Osteocyte (in vitro differentiated cells): Measurements from ENCODE around the gene DHX8. TPM values are rescaled to one million over a fixed set of nuclear protein-coding genes. Genes with fewer than 3 reads are reported as not detected.

Experiments used
- DNase-seq: peaks from one replicate; pipeline ENCODE4 v3.0.0; 2021; ENCODE audit warnings: mixed read lengths; ENCODE audit not compliant: unreplicated experiment; ENCODE audit errors: extremely low spot score
- H3K27ac Mint-ChIP-seq: one replicate; pipeline ENCODE4 v1.8.0; 2021; ENCODE audit warnings: mild to moderate bottlenecking, mixed read lengths; ENCODE audit not compliant: unreplicated experiment
- H3K27me3 Mint-ChIP-seq: one replicate; pipeline ENCODE4 v1.8.0; 2021; ENCODE audit warnings: mixed read lengths; ENCODE audit not compliant: unreplicated experiment
- H3K36me3 Mint-ChIP-seq: one replicate; pipeline ENCODE4 v1.8.0; 2021; ENCODE audit warnings: mixed read lengths; ENCODE audit not compliant: unreplicated experiment
- H3K4me1 Mint-ChIP-seq: one replicate; pipeline ENCODE4 v1.8.0; 2021; ENCODE audit warnings: mixed read lengths; ENCODE audit not compliant: unreplicated experiment
- H3K4me3 Mint-ChIP-seq: one replicate; pipeline ENCODE4 v1.8.0; 2021; ENCODE audit warnings: mild to moderate bottlenecking, moderate library complexity, mixed read lengths; ENCODE audit not compliant: unreplicated experiment
- H3K9me3 Mint-ChIP-seq: one replicate; pipeline ENCODE4 v1.8.0; 2021; ENCODE audit warnings: mixed read lengths; ENCODE audit not compliant: unreplicated experiment
- total RNA-seq: library from RNA; stranded (reverse); gene quantifications from 2 replicates; pipeline ENCODE4 v1.2.1, GENCODE V29; 2021
- TF ChIP-seq, protein P1 (sequence below): fragments of 200-600 bp; sonication (generic); IDR thresholded peaks from 2 replicates; pipeline ENCODE4 v1.5.0; 2021; ENCODE audit warnings: antibody characterized with exemption, mild to moderate bottlenecking, moderate library complexity

The DHX8 gene
- total RNA-seq, 1 donor from 2014 or later = 70.7 TPM

DNA sequence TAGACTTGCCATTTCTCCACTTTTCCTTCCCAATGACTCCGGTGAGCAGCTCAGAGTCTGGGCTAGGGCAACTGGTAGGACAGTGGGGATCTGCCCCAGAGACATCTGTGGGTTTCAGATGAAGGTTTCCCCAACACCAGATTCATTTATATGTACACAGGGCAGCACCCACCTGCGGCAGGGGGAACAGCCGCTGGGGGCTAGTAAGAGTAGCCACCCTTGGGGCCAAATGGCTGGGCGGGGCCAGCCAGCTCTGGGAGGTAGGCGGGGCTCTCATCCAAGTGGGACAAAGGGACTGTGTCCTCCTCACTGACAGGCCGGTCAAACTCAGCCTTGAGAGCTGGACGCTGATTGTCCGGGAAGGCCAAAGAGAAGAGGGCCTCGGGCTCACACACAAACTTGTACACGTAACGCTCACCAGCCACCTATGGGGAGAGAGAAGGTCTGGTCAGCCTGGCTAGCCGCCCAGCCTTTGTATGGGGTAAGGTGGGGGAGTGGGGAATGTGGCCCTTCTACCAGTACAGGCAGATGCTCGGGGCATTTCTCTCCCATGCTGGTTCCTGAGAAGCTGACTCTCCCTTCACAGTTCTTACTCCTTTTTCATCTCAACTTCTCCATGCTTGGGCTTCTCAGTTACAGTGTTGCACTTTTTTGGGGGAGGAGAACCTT, 44.7 kb downstream of the DHX8 start:
- Mint-ChIP-seq H3K36me3 (peaks cover 16% of the 10 kb centered on the region), H3K27me3 (no peaks in the 10 kb centered on the region), H3K9me3 (no peaks in the 10 kb centered on the region), H3K27ac (peak overlapping the region; percentile 57), H3K4me3 (no peak overlapping the region), H3K4me1 (peaks cover 56% of the 10 kb centered on the region)
- no peak for DNase-seq
- TF ChIP-seq, protein P1, sequence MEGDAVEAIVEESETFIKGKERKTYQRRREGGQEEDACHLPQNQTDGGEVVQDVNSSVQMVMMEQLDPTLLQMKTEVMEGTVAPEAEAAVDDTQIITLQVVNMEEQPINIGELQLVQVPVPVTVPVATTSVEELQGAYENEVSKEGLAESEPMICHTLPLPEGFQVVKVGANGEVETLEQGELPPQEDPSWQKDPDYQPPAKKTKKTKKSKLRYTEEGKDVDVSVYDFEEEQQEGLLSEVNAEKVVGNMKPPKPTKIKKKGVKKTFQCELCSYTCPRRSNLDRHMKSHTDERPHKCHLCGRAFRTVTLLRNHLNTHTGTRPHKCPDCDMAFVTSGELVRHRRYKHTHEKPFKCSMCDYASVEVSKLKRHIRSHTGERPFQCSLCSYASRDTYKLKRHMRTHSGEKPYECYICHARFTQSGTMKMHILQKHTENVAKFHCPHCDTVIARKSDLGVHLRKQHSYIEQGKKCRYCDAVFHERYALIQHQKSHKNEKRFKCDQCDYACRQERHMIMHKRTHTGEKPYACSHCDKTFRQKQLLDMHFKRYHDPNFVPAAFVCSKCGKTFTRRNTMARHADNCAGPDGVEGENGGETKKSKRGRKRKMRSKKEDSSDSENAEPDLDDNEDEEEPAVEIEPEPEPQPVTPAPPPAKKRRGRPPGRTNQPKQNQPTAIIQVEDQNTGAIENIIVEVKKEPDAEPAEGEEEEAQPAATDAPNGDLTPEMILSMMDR = no peak

DNA sequence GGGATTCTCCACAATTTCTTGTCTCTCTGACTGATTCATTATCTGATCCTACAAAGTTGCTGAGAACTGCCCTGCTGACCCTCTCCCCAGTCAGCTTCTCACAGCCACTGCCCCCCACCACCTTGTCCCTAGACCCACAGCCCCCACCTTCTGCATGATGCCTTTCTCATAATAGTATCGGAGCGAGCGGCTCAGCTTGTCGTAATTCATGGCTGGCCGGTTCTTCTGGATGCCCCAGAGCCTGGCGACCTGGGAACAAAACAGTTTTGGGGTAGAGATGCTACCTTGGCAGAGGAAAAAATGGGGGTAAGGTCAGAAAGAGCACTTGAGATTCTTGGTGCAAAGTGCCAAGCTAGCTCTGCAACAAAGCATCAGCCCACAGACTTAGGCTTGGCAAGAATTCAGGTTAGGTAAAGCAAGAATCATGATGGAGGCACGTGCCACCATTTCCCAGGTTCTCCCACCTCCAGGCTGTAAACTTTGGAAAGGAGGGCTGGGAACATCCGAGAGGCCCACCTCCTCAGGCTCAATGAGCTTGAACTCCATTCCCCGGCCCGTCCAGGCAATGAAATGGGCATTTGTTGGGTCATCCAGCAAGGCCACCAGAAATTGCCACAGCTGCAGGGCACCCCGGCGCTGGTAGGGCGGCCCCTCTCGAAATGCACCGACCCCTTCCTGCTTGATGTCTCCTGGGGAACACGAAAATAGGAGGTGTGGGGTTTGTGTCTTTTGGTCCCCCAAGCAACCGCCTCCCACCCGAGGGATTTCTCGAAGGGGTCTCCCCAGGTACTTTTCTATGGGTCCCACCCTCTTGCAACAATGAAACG, 45.4 kb downstream of the DHX8 start:
- no peaks in the 10 kb centered on the region for H3K9me3 Mint-ChIP-seq
- no peaks in the 10 kb centered on the region for H3K27me3 Mint-ChIP-seq
- peak overlapping the region; percentile 94 for H3K27ac Mint-ChIP-seq
- no peak for DNase-seq
- TF ChIP-seq, protein P1 = no peak
- peaks cover 13% of the 10 kb centered on the region for H3K36me3 Mint-ChIP-seq
- peaks cover 51% of the 10 kb centered on the region for H3K4me1 Mint-ChIP-seq
- no peak overlapping the region for H3K4me3 Mint-ChIP-seq

DNA sequence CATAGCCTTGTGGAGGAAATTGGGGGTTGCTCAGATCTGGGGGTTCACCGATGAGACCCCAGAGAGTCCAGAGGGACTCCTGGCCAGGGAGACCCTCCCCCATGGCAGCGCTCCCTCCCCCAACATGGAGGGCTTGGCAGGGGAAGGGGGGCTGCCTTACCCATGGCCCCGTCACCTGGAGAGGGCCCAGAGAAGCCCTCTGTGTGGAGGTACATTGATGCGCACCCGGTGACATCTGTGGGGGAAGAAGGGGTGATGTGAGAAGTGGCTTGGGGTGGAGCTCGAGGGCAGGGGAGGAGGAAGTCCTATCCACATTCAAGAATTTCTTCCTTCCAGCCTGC, 46.1 kb downstream of the DHX8 start:
- TF ChIP-seq, protein P1 = no peak
- Mint-ChIP-seq H3K36me3 (peaks cover 7% of the 10 kb centered on the region), H3K27me3 (no peaks in the 10 kb centered on the region), H3K4me1 (peaks cover 45% of the 10 kb centered on the region), H3K4me3 (peak overlapping the region; percentile 42), H3K27ac (peak overlapping the region; percentile 94), H3K9me3 (no peaks in the 10 kb centered on the region)
- DNase-seq = no peak

DNA sequence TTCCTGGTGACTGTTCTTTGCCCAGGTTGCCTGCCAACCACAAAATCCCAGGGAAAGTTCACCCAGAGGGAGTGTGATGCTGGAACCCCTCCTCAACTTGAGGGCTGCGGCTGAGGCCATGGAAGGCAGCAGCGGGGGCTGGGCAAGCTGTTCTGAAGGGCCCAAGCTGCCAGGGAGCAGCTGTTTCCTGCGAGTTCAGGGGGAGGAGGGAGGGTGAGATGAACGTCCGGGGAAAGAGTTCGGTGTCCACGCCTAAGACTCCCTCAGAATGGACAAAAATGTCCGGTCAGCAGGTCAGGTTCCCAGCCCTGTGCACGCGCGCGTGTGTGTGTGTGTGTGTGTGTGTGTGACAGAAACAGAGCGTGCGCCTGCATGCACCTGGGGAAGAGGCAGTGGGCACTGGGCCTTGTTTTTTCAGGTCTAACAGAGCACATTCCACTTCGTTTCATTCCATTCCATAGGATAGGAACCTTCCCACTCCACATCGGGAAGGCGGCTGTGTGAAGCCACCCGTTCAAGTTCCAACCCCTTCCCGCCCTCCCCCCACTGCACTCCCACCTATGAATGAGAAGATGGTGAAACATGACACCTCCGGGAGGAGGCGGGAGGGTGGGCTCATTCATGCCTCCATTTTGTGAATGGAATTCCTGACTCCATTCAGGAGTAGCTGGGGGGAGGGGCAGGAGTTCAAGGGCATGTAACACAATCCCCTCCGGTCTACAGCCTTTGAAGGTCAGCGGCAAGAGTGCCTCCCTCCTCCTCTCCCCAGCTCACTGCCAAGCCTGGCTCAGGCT, 46.7 kb downstream of the DHX8 start:
- peak; percentile 89 for DNase-seq
- H3K27ac Mint-ChIP-seq = peak overlapping the region; percentile 94
- H3K36me3 Mint-ChIP-seq = peaks cover 6% of the 10 kb centered on the region
- peaks cover 45% of the 10 kb centered on the region for H3K4me1 Mint-ChIP-seq
- H3K9me3 Mint-ChIP-seq = no peaks in the 10 kb centered on the region
- H3K4me3 Mint-ChIP-seq = peak overlapping the region; percentile 42
- no peaks in the 10 kb centered on the region for H3K27me3 Mint-ChIP-seq
- TF ChIP-seq, protein P1 = no peak

DNA sequence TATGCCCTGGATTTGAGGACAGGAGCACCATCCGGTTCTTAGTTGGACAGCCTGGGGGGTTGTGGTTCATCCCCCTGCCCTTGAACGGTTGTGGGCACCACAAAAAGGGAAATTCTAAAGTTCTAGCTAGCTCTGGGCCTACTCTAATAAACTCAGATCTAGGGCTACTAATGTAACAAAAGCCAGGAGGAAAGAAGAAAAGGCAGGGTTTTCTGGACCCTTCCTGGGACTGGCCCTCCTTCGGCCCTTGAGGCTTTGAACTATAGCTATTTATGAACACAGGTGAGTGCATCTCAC, 47.3 kb downstream of the DHX8 start:
- H3K4me1 Mint-ChIP-seq = peaks cover 46% of the 10 kb centered on the region
- peak overlapping the region; percentile 14 for H3K4me3 Mint-ChIP-seq
- no peaks in the 10 kb centered on the region for H3K27me3 Mint-ChIP-seq
- no peak for DNase-seq
- TF ChIP-seq, protein P1 = no peak
- H3K27ac Mint-ChIP-seq = peak overlapping the region; percentile 94
- no peaks in the 10 kb centered on the region for H3K9me3 Mint-ChIP-seq
- H3K36me3 Mint-ChIP-seq = peaks cover 6% of the 10 kb centered on the region
